ENCODE measurements around the gene TMEM170B. TPM values are rescaled to one million over a fixed set of nuclear protein-coding genes. Genes with fewer than 3 reads are reported as not detected.
A peak's percentile ranks its signal among the peaks of the same experiment; 100 is the strongest.

The TMEM170B gene
- total and polyA plus RNA-seq, 12 donors, result 1.1 to 7.5 (median 4.6) TPM

DNA sequence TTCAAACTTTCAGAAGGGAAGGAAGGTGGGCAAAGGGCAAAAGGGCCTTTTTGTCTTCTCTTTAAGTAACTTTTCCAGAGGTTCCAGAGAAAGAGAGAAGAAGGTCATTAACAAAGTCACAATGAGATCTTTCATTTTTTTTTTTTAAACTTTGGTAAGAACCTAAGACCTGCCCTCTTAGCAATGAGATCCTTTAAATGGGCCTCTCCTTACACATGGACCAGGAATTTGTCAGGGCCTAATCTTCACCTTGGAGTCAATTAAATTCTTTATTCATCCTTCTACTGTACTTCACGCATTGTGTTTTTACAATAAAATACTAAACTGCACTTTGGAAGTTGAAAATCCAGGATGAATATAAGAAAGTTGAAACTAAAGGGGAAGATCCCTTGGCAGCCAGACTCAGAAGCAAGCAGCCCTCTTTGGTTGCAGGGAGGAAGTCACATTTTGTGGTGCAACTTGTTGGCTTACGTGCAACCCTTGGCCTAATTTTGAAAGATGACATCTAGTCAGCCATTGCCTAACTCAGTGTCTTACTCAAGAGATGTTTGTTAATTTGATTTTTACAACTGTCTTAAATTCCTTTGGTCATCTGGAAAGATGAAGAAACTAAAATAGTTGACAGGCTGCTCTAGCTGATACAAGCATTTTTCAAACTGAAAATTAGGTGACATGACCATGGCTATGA is 11.9 kb upstream of the TMEM170B start:
- H3K27ac ChIP-seq, result peak overlapping the region in 2 of 5 donors; percentile 20 to 31
- DNase-seq, result peak; percentile 33 to 79 (median 44)
- 42 to 66% (median 53%) methylated on average over 2 of the region's 2 CpGs for WGBS, 4 donors

GRCh38 chr6:11526156-11526505 is 11.4 kb upstream of the TMEM170B start:
- H3K27me3 ChIP-seq, result no peaks in the 10 kb centered on the region
- DNase-seq, result no peak
- H3K36me3 ChIP-seq (replicated peaks in 1 of 2), result no peaks in the 10 kb centered on the region
- peaks cover 0 to 10% of the 10 kb centered on the region in 2 donors for H3K4me1 ChIP-seq (replicated peaks in 1 of 2)
- no peak for TF ChIP-seq POLR2A (IDR thresholded peaks at IDR 0.05)
- TF ChIP-seq, protein P1, sequence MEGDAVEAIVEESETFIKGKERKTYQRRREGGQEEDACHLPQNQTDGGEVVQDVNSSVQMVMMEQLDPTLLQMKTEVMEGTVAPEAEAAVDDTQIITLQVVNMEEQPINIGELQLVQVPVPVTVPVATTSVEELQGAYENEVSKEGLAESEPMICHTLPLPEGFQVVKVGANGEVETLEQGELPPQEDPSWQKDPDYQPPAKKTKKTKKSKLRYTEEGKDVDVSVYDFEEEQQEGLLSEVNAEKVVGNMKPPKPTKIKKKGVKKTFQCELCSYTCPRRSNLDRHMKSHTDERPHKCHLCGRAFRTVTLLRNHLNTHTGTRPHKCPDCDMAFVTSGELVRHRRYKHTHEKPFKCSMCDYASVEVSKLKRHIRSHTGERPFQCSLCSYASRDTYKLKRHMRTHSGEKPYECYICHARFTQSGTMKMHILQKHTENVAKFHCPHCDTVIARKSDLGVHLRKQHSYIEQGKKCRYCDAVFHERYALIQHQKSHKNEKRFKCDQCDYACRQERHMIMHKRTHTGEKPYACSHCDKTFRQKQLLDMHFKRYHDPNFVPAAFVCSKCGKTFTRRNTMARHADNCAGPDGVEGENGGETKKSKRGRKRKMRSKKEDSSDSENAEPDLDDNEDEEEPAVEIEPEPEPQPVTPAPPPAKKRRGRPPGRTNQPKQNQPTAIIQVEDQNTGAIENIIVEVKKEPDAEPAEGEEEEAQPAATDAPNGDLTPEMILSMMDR (IDR thresholded peaks at IDR 0.05), result no peak
- WGBS, 4 donors, result 68 to 86% (median 84%) methylated on average over 3 of the region's 3 CpGs
- peak overlapping the region in 1 of 5 donors; percentile 20 for H3K27ac ChIP-seq
- intact Hi-C loops (cut with DNase I), result no loop called here
- no peaks in the 10 kb centered on the region for H3K9me3 ChIP-seq (replicated peaks in 1 of 3)
- H3K4me3 ChIP-seq, result no peak overlapping the region

More for the DNA sequence above, 11.9 kb upstream of the TMEM170B start:
- H3K36me3 ChIP-seq (replicated peaks in 1 of 2), result no peaks in the 10 kb centered on the region
- H3K4me1 ChIP-seq (replicated peaks in 1 of 2), result peaks cover 0 to 10% of the 10 kb centered on the region in 2 donors
- intact Hi-C loops (cut with DNase I), result no loop called here
- H3K9me3 ChIP-seq (replicated peaks in 1 of 3), result no peaks in the 10 kb centered on the region
- H3K27me3 ChIP-seq, result no peaks in the 10 kb centered on the region
- TF ChIP-seq, protein P1 (IDR thresholded peaks at IDR 0.05), result no peak
- TF ChIP-seq POLR2A (IDR thresholded peaks at IDR 0.05), result no peak
- no peak overlapping the region for H3K4me3 ChIP-seq

DNA sequence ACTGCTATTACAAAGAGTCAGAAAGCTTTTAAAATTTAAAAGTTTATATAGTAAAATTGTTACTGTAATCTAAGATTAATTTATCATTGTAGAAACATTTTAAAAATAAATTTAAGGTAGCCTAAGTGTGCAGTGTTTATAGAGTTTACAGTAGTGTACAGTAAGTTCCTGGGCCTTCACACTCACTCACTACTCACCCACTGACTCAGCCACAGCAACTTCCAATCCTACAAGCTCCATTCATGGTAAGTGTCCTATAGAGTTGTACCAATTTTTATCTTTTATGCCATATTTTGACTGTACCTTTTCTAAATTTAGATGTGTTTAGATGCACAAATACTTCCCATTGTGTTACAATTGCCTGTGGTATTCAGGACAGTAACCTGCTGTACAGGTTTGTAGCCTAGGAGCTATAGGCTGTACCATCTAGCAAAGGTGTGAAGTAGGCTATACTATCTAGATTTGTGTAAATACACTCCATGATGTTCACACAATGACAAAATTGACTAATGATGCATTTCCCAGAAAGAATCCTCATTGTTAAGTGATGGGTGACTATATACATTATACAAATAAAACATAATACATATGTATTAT is 10.2 kb upstream of the TMEM170B start:
- Histone ChIP-seq H3K9me3 (replicated peaks in 1 of 3) (no peaks in the 10 kb centered on the region), H3K27ac (no peak overlapping the region), H3K4me1 (replicated peaks in 1 of 2) (peaks cover 0 to 9% of the 10 kb centered on the region in 2 donors), H3K27me3 (no peaks in the 10 kb centered on the region), H3K4me3 (no peak overlapping the region), H3K36me3 (replicated peaks in 1 of 2) (no peaks in the 10 kb centered on the region)
- no peak for DNase-seq
- intact Hi-C loops (cut with DNase I), result no loop called here
- no peak for TF ChIP-seq POLR2A (IDR thresholded peaks at IDR 0.05)
- TF ChIP-seq, protein P1 (IDR thresholded peaks at IDR 0.05), result no peak

GRCh38 chr6:11528996-11529395 is 8.6 kb upstream of the TMEM170B start:
- TF ChIP-seq, protein P1 (IDR thresholded peaks at IDR 0.05), result no peak
- TF ChIP-seq POLR2A (IDR thresholded peaks at IDR 0.05), result no peak
- Histone ChIP-seq H3K9me3 (replicated peaks in 1 of 3) (no peaks in the 10 kb centered on the region), H3K36me3 (replicated peaks in 1 of 2) (no peaks in the 10 kb centered on the region), H3K27me3 (no peaks in the 10 kb centered on the region), H3K27ac (no peak overlapping the region), H3K4me1 (replicated peaks in 1 of 2) (peaks cover 0 to 3% of the 10 kb centered on the region in 2 donors), H3K4me3 (no peak overlapping the region)
- DNase-seq, result no peak
- whole genome bisulfite sequencing, 4 donors, result 59 to 73% (median 69%) methylated on average over 2 of the region's 2 CpGs
- intact Hi-C loops (cut with DNase I), result no loop called here
